ENCODE data around the gene TMCC2. TPM values are rescaled to one million over a fixed set of nuclear protein-coding genes. Genes with fewer than 3 reads are reported as not detected.
"Not testable (repeated sequence)": the region's sequence is repeated elsewhere in the genome, so short reads cannot be mapped to it uniquely, and the experiment has no call there.

Gene TMCC2
- total RNA-seq, 1 experiment from 2014 or later: 2.7 TPM

GRCh38 chr1:205279986-205280385, 52.2 kb downstream of the TMCC2 start:
- H3K79me2 ChIP-seq (ENCODE audit: insufficient read depth, low read length): no peaks in the 10 kb centered on the region
- TF ChIP-seq EGR1 (IDR thresholded peaks at IDR 0.05; ENCODE audit: low read depth) (no peak), POLR2AphosphoS5 (IDR thresholded peaks at IDR 0.05; ENCODE audit: low read depth, low read length) (no peak), ZNF274 (IDR thresholded peaks at IDR 0.05; ENCODE audit: low read depth, low read length) (no peak), SP1 (IDR thresholded peaks at IDR 0.05; ENCODE audit: low read depth) (no peak), JUND (IDR thresholded peaks at IDR 0.05) (no peak), POLR2A (IDR thresholded peaks at IDR 0.05; ENCODE audit: borderline replicate concordance, extremely low read depth, insufficient read depth, insufficient read length) (no peak), CTCF (IDR thresholded peaks at IDR 0.05 in 2 of 3, conservative IDR thresholded peaks at IDR 0.05 in 1 of 3; ENCODE audit: borderline replicate concordance in 1 of 3, insufficient read depth in 1 of 3, low read depth in 2 of 3, low read length in 2 of 3) (no peak), CEBPB (IDR thresholded peaks at IDR 0.05; ENCODE audit: low read depth) (no peak), YY1 (IDR thresholded peaks at IDR 0.05; ENCODE audit: extremely low read depth, insufficient replicate concordance, low read depth, low read length) (no peak), CBX3 (IDR thresholded peaks at IDR 0.05; ENCODE audit: low read depth) (no peak), RAD21 (IDR thresholded peaks at IDR 0.05; ENCODE audit: low read depth) (no peak), ELF1 (IDR thresholded peaks at IDR 0.05; ENCODE audit: borderline replicate concordance, low read depth) (no peak)
- H3K27ac ChIP-seq (ENCODE audit: low read depth, low read length): no peak overlapping the region
- no peak overlapping the region for H3K4me2 ChIP-seq (ENCODE audit: low read length)
- no peaks in the 10 kb centered on the region for H3K9me3 ChIP-seq (ENCODE audit: control insufficient read depth in 1 of 2, insufficient read depth in 1 of 2, low read depth in 1 of 2, low read length in 2 of 2)
- DNase-seq (ENCODE audit: low read depth, low spot score): no peak
- RAD21 ChIA-PET (ENCODE audit: low non-redundant PET in 1 of 2, low total read pairs in 2 of 2, uncharacterized antibody in 2 of 2, unreplicated experiment in 2 of 2): no interaction called here
- intact Hi-C loops (cut with micrococcal nuclease): loop anchor here (10.0 kb wide), 2 partner anchors 245 to 355 kb away; partner anchors contain the start of gene ELK4
- no peak for ATAC-seq
- H2AFZ ChIP-seq (ENCODE audit: low read depth, low read length, poor library complexity, severe bottlenecking): no peak overlapping the region
- CTCF ChIA-PET: interaction anchor here (0.9 to 1.4 kb wide), 3 partner anchors 19 to 45 kb away, joined by 3 to 4 read pairs (median 3); no protein-coding TSS in a partner anchor
- no peak overlapping the region for H3K9ac ChIP-seq (ENCODE audit: low read length)
- H4K20me1 ChIP-seq (ENCODE audit: insufficient read depth): no peaks in the 10 kb centered on the region
- peaks cover 16 to 29% of the 10 kb centered on the region in 2 experiments for H3K4me1 ChIP-seq (ENCODE audit: control insufficient read depth in 1 of 2, insufficient read depth in 2 of 2, low read length in 2 of 2)
- BruUV-seq (replicated peaks): no TSS peak
- no peaks in the 10 kb centered on the region for H3K27me3 ChIP-seq (ENCODE audit: insufficient read depth, low read length)
- no peaks in the 10 kb centered on the region for H3K36me3 ChIP-seq (ENCODE audit: control insufficient read depth in 1 of 2, insufficient read depth in 2 of 2, low read length in 2 of 2)
- POLR2A ChIA-PET: no interaction called here
- H3K4me3 ChIP-seq (replicated peaks in 1 of 2; ENCODE audit: low read depth in 1 of 2, low read length in 2 of 2): no peak overlapping the region
- no peaks in the 10 kb centered on the region for H3K9me2 ChIP-seq (ENCODE audit: insufficient read depth)

- POLR2A ChIA-PET; H3K27ac ChIP-seq (ENCODE audit: low read depth, low read length); H3K4me3 ChIP-seq (replicated peaks in 1 of 2; ENCODE audit: low read depth in 1 of 2, low read length in 2 of 2); H3K9ac ChIP-seq (ENCODE audit: low read length); H3K27me3 ChIP-seq (ENCODE audit: insufficient read depth, low read length); H4K20me1 ChIP-seq (ENCODE audit: insufficient read depth); H3K9me2 ChIP-seq (ENCODE audit: insufficient read depth); H3K4me2 ChIP-seq (ENCODE audit: low read length); intact Hi-C loops (cut with micrococcal nuclease); H3K79me2 ChIP-seq (ENCODE audit: insufficient read depth, low read length); ATAC-seq; H3K36me3 ChIP-seq (ENCODE audit: control insufficient read depth in 1 of 2, insufficient read depth in 2 of 2, low read length in 2 of 2); H2AFZ ChIP-seq (ENCODE audit: low read depth, low read length, poor library complexity, severe bottlenecking); DNase-seq (ENCODE audit: low read depth, low spot score); H3K9me3 ChIP-seq (ENCODE audit: control insufficient read depth in 1 of 2, insufficient read depth in 1 of 2, low read depth in 1 of 2, low read length in 2 of 2); BruUV-seq (replicated peaks); RAD21 ChIA-PET (ENCODE audit: low non-redundant PET in 1 of 2, low total read pairs in 2 of 2, uncharacterized antibody in 2 of 2, unreplicated experiment in 2 of 2): not testable (repeated sequence)
- H3K4me1 ChIP-seq (ENCODE audit: control insufficient read depth in 1 of 2, insufficient read depth in 2 of 2, low read length in 2 of 2): peaks cover 24 to 37% of the 10 kb centered on the region in 2 experiments
- CTCF ChIA-PET: interaction anchor here (0.9 to 1.4 kb wide), 2 partner anchors 21 to 44 kb away, joined by 3 read pairs; no protein-coding TSS in a partner anchor
Measured at GRCh38 chr1:205280666-205281395, 53.1 kb downstream of the TMCC2 start.
